Measurements from ENCODE around the gene ZNF608. TPM values are rescaled to one million over a fixed set of nuclear protein-coding genes. Genes with fewer than 3 reads are reported as not detected.
A peak's percentile ranks its signal among the peaks of the same experiment; 100 is the strongest.

The ZNF608 gene
- total RNA-seq, 4 donors from 2014 or later = 24.4 to 41.4 (median 36.1) TPM

DNA sequence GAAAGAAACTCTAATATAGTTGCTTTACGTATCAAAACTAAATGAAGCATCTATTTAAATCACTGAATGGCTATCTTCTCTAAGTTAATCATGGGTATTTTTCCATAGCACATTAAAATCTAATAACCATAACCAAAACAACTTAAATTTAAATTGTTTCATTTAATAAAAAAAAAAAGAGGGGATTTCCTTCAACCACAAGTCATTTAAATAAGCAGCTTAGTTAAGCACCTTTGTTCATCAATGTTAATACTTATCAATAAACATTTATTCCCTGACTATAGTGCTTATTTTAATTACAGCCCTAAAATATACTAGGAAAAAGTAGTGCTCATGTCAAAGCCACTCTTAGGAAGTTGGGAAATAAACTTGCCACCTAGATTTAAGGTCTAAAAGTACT, 30.3 kb downstream of the ZNF608 start:
- WGBS, 2 donors (ENCODE audit: low coverage in 1 of 2) = 83 to 96% methylated on average over 1 of the region's 1 CpG

DNA sequence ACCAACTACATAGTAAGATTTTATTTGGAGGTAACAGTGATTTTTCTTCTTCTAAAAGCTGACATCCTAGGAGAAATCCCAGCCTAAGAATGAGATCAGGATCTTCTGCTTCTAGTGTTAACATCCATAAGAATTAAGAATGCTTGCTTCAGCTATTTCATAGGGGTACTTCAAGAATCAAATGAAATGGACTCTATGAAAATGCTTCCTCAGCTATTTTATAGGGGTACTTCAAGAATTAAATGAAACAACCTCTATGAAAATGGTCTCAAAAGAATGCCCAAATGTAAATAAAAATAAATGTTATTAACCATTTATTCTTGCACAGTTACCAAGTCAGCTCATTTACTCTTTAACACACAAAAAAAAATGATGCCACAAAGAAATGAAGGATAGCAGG, 31.5 kb downstream of the ZNF608 start:
- H3K27ac ChIP-seq = no peak overlapping the region
- no peak overlapping the region for H3K4me3 ChIP-seq
- H3K9me3 ChIP-seq = no peaks in the 10 kb centered on the region
- no peaks in the 10 kb centered on the region for H3K36me3 ChIP-seq
- TF ChIP-seq, protein P1, sequence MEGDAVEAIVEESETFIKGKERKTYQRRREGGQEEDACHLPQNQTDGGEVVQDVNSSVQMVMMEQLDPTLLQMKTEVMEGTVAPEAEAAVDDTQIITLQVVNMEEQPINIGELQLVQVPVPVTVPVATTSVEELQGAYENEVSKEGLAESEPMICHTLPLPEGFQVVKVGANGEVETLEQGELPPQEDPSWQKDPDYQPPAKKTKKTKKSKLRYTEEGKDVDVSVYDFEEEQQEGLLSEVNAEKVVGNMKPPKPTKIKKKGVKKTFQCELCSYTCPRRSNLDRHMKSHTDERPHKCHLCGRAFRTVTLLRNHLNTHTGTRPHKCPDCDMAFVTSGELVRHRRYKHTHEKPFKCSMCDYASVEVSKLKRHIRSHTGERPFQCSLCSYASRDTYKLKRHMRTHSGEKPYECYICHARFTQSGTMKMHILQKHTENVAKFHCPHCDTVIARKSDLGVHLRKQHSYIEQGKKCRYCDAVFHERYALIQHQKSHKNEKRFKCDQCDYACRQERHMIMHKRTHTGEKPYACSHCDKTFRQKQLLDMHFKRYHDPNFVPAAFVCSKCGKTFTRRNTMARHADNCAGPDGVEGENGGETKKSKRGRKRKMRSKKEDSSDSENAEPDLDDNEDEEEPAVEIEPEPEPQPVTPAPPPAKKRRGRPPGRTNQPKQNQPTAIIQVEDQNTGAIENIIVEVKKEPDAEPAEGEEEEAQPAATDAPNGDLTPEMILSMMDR (IDR thresholded peaks at IDR 0.05) = no peak
- TF ChIP-seq POLR2A (IDR thresholded peaks at IDR 0.05) (no peak), POLR2AphosphoS5 (IDR thresholded peaks at IDR 0.05) (no peak)
- no peaks in the 10 kb centered on the region for H3K27me3 ChIP-seq
- no peak for ATAC-seq
- H3K4me1 ChIP-seq = peaks cover 0 to 70% (median 14%) of the 10 kb centered on the region in 3 donors

More for the DNA sequence above, 30.3 kb downstream of the ZNF608 start:
- Histone ChIP-seq H3K27me3 (no peaks in the 10 kb centered on the region), H3K4me3 (no peak overlapping the region), H3K27ac (no peak overlapping the region), H3K9me3 (no peaks in the 10 kb centered on the region), H3K36me3 (no peaks in the 10 kb centered on the region), H3K4me1 (peaks cover 0 to 74% (median 12%) of the 10 kb centered on the region in 3 donors)
- no peak for TF ChIP-seq POLR2A (IDR thresholded peaks at IDR 0.05)
- TF ChIP-seq, protein P1 (IDR thresholded peaks at IDR 0.05) = no peak
- no peak for TF ChIP-seq POLR2AphosphoS5 (IDR thresholded peaks at IDR 0.05)
- no peak for TF ChIP-seq EP300 (IDR thresholded peaks at IDR 0.05)
- ATAC-seq = no peak

DNA sequence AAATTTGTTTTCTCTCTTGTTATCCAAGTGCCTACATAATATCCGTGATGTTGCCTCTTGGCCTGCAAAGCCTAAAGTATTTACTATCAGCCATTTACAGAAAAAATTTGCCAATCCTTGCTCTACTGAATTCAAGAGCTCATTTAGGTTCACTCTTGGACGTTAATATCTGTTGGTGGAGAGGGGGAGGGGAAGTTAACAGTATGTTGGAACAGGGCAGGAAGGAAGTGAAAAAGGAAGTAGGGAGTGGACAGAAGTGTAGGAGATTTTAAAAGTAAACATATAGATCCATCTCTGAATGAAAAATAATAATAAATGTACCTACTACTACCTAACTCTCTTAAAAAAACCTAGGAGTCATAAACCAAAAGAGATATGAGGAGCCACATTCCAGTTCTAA, 32.8 kb downstream of the ZNF608 start:
- TF ChIP-seq, protein P1 (IDR thresholded peaks at IDR 0.05) = no peak
- TF ChIP-seq POLR2AphosphoS5 (IDR thresholded peaks at IDR 0.05) (no peak), POLR2A (IDR thresholded peaks at IDR 0.05) (no peak), EP300 (IDR thresholded peaks at IDR 0.05) (no peak)
- no peaks in the 10 kb centered on the region for H3K27me3 ChIP-seq
- no peak overlapping the region for H3K27ac ChIP-seq
- no peaks in the 10 kb centered on the region for H3K36me3 ChIP-seq
- H3K4me3 ChIP-seq = no peak overlapping the region
- H3K4me1 ChIP-seq = peaks cover 7 to 70% (median 14%) of the 10 kb centered on the region in 3 donors
- no peak for ATAC-seq
- WGBS, 2 donors (ENCODE audit: low coverage in 1 of 2) = 80 to 100% methylated on average over 1 to 2 of the region's 2 CpGs
- no peaks in the 10 kb centered on the region for H3K9me3 ChIP-seq

DNA sequence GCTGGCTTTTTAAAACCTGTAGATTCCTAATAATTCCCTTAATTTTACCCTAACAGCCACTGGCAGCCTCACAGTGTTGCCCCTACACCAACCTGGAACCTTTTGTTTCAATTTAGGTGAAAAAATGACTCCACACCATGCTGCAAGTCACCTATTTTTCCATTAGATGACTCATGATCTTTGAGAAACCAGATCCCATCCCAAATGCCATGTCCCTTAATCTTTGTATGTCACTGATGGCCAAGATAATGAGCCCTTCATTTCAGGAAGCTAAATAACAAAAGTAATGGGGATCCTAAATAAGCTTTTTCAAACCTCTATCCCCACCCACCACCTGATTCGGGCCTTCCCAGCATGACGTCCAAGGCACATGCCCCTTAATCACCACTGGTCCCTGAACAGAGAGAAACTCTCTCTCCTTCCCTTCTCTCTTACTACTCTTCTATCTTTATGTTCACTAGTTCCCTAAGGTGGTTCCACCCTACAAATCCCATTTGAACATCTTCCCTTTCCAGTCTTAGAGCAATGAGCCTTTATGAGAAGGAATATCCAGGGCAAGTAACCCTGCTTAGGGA, 33.6 kb downstream of the ZNF608 start:
- H3K27me3 ChIP-seq = no peaks in the 10 kb centered on the region
- 91 to 100% methylated on average over 2 of the region's 2 CpGs for WGBS, 2 donors (ENCODE audit: low coverage in 1 of 2)
- no peak overlapping the region for H3K4me3 ChIP-seq
- no peaks in the 10 kb centered on the region for H3K9me3 ChIP-seq
- H3K27ac ChIP-seq = no peak overlapping the region
- no peak for ATAC-seq
- TF ChIP-seq POLR2A (IDR thresholded peaks at IDR 0.05) = no peak
- TF ChIP-seq POLR2AphosphoS5 (IDR thresholded peaks at IDR 0.05) = no peak
- TF ChIP-seq, protein P1 (IDR thresholded peaks at IDR 0.05) = no peak
- TF ChIP-seq EP300 (IDR thresholded peaks at IDR 0.05) = no peak
- no peaks in the 10 kb centered on the region for H3K36me3 ChIP-seq
- peaks cover 7 to 70% (median 11%) of the 10 kb centered on the region in 3 donors for H3K4me1 ChIP-seq

DNA sequence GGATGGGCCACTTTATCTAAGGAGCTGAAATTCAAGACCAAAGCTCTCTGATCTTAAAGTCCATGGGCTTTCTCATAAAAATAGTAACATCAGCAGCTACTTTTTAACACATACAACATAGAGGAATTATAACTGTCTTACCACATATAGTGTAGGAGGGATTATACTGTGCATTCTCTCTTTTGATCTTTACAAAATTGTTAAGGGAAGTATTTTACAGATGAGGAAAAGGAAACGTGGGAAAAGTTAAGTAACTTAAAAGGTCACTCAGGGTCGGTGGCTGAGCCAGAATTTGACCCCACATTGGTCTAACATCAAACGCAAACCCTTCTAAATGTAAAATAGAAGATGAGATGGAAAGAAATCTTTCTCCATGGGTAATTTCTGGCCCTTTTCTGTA, 38.4 kb downstream of the ZNF608 start:
- ATAC-seq = no peak
- Histone ChIP-seq H3K36me3 (no peaks in the 10 kb centered on the region), H3K9me3 (no peaks in the 10 kb centered on the region), H3K4me1 (peaks cover 18 to 88% (median 29%) of the 10 kb centered on the region in 3 donors), H3K4me3 (no peak overlapping the region), H3K27me3 (no peaks in the 10 kb centered on the region), H3K27ac (peak overlapping the region in 2 of 4 donors; percentile 65 to 73)
- 58 to 59% methylated on average over 3 of the region's 3 CpGs for WGBS, 2 donors (ENCODE audit: low coverage in 1 of 2)
- TF ChIP-seq EP300 (IDR thresholded peaks at IDR 0.05) = no peak
- TF ChIP-seq POLR2AphosphoS5 (IDR thresholded peaks at IDR 0.05) = no peak
- no peak for TF ChIP-seq POLR2A (IDR thresholded peaks at IDR 0.05)
- TF ChIP-seq, protein P1 (IDR thresholded peaks at IDR 0.05) = no peak

Data from gastroesophageal sphincter (tissue), 4 donors.